Suprapubic skin (tissue), 4 donors: Measurements from ENCODE around the gene SPINK13. TPM values are rescaled to one million over a fixed set of nuclear protein-coding genes. Genes with fewer than 3 reads are reported as not detected.

ENCODE experiments used
- DNase-seq, 2 donors: peaks; one replicate each; pipeline ENCODE4 v3.0.0-alpha.2; 2019; ENCODE audit warnings: low spot score in 2 of 2
- H3K27ac ChIP-seq: fragments of 200-600 bp; sonication (generic); one replicate; pipeline ENCODE4 v1.5.1; 2019
- H3K27me3 ChIP-seq: fragments of 200-600 bp; sonication (generic); one replicate; pipeline ENCODE4 v1.5.1; 2019
- H3K36me3 ChIP-seq: fragments of 200-600 bp; sonication (generic); one replicate; pipeline ENCODE4 v1.5.1; 2019
- H3K4me1 ChIP-seq: fragments of 200-600 bp; sonication (generic); one replicate; pipeline ENCODE4 v1.5.1; 2019
- H3K4me3 ChIP-seq: fragments of 200-600 bp; sonication (generic); one replicate; pipeline ENCODE4 v1.5.1; 2019; ENCODE audit warnings: mild to moderate bottlenecking
- H3K9me3 ChIP-seq: fragments of 200-600 bp; sonication (generic); one replicate; pipeline ENCODE4 v1.5.1; 2019
- CTCF ChIP-seq, 2 donors: fragments of 200-600 bp in 1 of 2; fragments of 450-650 bp in 1 of 2; sonication (generic) in 1 of 2; IDR thresholded peaks; one replicate each; pipeline ENCODE4 v1.5.1; 2016 to 2019; ENCODE audit warnings: antibody characterized with exemption in 2 of 2, mild to moderate bottlenecking in 1 of 2, moderate library complexity in 1 of 2
- EP300 ChIP-seq: sonication (generic); formaldehyde crosslinking; IDR thresholded peaks from one replicate; pipeline ENCODE4 v1.6.1; 2017; ENCODE audit warnings: antibody characterized with exemption
- POLR2A ChIP-seq, 2 donors: fragments of 450-650 bp; IDR thresholded peaks; one replicate each; pipeline ENCODE4 v1.6.1; 2017; ENCODE audit warnings: antibody characterized with exemption in 2 of 2, mild to moderate bottlenecking in 2 of 2, moderate library complexity in 2 of 2
- POLR2AphosphoS5 ChIP-seq, 3 donors: sonication (generic); formaldehyde crosslinking; IDR thresholded peaks; one replicate each; pipeline ENCODE4 v1.6.1; 2017; ENCODE audit warnings: antibody characterized with exemption in 3 of 3
- WGBS: methylation state at CpG from one replicate; pipeline ENCODE4 v1.1.5; 2018; 5-methylcytosine and 5-hydroxymethylcytosine counted together
- total RNA-seq, 4 donors: library from RNA; depleted of rRNA; stranded (reverse); fragments of >200 nt; gene quantifications; one replicate each; pipeline ENCODE4 v1.1.0, GENCODE V29; 2016

Gene SPINK13
- total RNA-seq, 4 donors from 2014 or later, result 0.55 TPM; not detected in 3

- no peaks in the 10 kb centered on the region for H3K4me1 ChIP-seq
- 81% methylated on average over 3 of the region's 3 CpGs for WGBS
- no peak within 1 kb of the TSS for H3K27ac ChIP-seq
- H3K27me3 ChIP-seq, result no peaks in the 10 kb centered on the region
- H3K36me3 ChIP-seq, result no peaks in the 10 kb centered on the region
- DNase-seq, result no peak
- no peaks in the 10 kb centered on the region for H3K9me3 ChIP-seq
- TF ChIP-seq POLR2A (IDR thresholded peaks at IDR 0.05) (no peak), EP300 (no peak), CTCF (IDR thresholded peaks at IDR 0.05) (no peak), POLR2AphosphoS5 (IDR thresholded peaks at IDR 0.05) (no peak)
- no peak within 1 kb of the TSS for H3K4me3 ChIP-seq
These were observed 66.7 kb downstream of the SPINK13 start, which contains the start of gene SPINK9 for GRCh38 chr5:148335259-148335658. SPINK9 (plus strand) TSS chr5:148335559; CDS start chr5:148335614, 55 bp downstream.

Other genes with a start within 250 kb of the SPINK13 start
- gene SPINK5, start 204.8 kb upstream of the SPINK13 start, total RNA-seq, result 100 to 1,000 TPM; 172 to 373 (median 245) TPM
- not detected for gene SPINK14, start 100.2 kb upstream of the SPINK13 start, total RNA-seq
- 1 to 10 TPM in 1 of 4 donors, not detected in 3; 2.3 TPM for gene SPINK6, start 65.8 kb upstream of the SPINK13 start, total RNA-seq
- not detected for gene MARCOL, start 30.3 kb upstream of the SPINK13 start, total RNA-seq
- gene SPINK7, start 43.6 kb downstream of the SPINK13 start, total RNA-seq, result 10 to 100 TPM in 2 of 4 donors, 1 to 10 TPM in 1, not detected in 1; 4.8 to 86.5 (median 22.9) TPM
- not detected for gene SPINK9, start 66.8 kb downstream of the SPINK13 start, total RNA-seq
- gene FBXO38, start 115.2 kb downstream of the SPINK13 start, total RNA-seq, result 10 to 100 TPM; 18.2 to 98.8 (median 33.1) TPM